Activated effector memory CD4-positive, alpha-beta T cell treated with anti-CD3 and anti-CD28 coated beads, Interleukin-2, amount 50 U/mL, for 16 hours (primary cell): ENCODE results near the gene KRTAP5-3.

Experiments
- DNase-seq: peaks from one replicate; pipeline ENCODE4 v3.0.0-alpha.2; 2020

Gene KRTAP5-3

DNA sequence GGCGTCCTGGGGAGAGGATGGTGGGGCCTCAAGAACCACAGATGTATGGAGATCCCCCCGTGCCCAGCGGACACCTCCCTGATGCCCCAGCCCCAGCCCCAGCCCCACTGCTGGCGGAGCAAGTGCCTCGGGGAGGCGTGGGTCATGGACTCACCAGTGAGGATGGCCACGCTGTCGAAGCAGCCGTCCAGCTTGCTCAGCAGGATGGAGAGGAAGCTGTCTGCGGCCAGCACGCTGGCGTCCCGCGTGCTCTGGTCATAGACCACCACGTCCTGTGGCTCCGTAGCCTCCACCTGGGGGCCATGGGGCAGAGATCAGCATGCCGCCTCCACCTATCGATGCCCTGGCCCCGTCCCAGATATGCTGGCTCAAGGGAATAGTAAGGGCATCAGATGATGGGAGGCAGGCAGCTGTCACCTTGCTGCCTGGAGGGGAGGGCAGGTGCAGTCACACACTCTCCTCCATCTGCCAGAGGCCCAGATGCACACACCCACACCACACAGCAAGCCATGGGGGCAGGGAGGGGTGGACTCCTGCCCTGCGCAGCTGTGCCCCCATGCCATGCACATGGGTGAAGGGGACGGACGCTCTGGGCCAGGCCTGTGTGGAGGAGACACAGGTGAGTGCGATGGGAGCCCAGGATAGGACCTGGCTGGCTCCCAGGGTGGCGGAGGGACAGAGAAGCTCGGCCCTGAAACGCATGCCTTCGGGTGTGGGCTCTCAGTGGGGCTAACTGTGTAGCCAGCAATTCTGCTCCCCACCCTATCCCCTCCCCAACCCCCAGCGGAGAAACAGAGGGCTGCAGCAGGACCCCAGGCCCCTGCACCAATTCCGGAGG lies 44.3 kb downstream of the KRTAP5-3 start:
- no peak for DNase-seq

DNA sequence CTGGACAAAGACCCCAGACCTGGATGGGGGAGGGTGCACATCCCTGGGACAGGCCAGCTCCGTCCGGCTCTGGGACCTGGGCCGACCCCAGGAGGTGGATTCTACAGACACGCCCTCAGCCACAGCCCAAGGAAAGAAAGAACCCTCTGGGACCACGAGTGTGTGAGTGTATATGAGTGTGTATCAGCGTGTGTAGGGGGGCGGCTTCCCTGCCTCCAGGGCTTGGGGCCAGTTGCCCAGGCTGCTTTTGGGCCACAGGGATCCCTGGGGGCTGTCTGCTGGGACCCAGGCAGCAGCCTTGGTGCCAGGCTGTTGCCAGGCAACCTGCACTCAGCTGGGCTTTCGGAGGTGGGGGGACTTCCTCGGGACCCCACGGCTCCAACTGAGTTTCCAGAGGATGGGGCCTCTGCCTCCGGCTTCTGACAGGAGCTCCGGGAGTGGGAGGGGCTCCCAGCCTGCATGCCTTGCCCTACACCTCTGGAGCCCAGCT lies 45.1 kb downstream of the KRTAP5-3 start:
- DNase-seq = no peak

DNA sequence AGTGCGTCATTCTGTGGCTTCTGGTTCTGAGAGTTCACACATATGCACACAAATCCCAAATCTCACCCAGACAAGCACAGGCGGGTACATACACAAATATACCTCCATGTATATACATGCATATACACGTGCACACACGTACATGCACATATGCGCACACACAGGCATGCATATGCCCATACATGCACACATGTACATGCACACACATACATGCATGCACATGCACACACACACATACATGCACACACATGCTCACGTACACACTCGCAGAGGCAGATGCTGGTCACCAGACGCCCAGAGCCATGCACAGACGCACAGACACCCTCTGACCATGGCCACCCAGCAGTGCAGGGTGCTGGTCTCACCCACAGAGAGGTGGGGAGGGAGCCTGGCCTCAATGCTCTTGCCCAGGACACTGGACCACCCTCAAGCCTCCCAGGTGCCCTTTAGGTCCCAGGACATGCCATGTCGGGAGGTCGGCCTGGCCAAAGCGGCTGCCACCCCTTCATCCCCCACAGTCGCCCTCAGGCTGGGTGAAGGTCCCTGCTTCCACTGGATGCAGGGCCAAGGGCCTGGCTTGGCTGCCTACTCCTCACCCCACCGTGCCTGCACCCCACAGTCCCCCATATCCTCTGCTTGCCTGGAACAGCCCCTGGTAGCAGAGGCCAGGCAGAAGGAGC lies 45.7 kb downstream of the KRTAP5-3 start:
- no peak for DNase-seq

DNA sequence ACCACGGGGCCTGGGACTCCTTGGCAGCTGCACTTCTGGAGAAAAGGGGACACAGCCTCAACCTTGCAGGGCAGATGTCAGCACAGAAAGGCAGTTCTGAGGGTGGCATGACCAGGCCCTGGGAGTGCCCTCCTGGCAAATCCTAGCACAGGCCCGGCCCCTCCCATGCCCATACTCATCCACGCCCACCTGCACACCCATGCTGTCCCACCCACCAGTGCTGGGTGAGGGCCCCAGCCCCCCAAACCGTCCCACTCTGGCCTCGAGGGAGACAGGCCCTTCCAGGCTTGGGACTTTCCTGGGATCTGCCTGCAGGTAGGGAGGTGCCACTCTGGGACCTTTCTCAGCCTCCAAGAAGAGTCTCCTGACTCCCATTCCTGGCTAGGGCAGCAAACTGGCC lies 46.3 kb downstream of the KRTAP5-3 start:
- DNase-seq = no peak

DNA sequence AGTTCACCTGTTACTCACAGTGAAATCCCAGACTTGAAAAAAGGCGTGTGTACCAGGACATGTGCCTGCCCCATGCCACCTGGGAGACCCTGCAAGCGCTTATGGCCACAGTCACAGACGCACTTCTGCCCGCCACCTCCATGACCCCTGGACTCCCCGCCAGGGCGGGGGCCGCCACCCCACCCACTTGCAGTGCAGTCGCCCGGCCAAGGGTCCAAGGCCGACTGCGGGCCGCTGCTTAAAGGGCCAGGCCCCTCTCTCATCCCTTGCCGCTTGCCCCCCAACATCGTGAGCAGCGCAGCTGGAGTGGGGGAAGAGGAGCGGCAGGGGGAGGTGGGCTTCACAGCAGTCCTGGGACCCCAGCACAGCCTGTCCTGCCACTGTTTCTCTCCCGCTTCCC lies 47.0 kb downstream of the KRTAP5-3 start:
- no peak for DNase-seq

DNA sequence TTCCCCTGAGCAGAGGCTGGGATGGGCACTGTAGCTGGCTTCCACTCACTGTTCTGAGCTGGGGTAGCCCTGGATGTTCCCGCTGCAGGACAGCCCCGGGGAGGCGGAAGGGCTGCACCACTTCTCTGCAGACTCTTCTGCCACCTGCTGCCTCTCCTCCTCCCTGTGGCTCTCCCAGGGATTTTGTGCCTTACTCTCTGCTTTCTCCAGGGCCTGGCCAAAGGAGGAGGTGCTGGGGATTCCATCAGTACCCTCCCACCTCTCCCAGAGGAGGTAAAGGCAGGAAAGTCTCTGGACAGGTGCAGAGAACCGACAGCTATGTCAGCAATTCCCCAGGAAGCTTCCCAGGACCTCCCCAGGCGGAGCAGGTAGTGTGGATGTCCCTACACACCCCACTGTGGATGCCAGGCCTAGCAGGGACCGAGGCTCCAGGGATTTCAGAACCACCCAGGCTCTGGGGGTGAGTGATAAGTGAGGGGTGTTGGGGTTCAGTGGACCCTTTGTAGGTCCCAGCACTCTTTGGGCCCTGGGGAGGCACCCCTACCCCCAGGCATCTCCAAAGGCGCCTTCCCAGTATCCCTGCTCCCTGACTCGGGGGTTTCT lies 47.5 kb downstream of the KRTAP5-3 start:
- no peak for DNase-seq

DNA sequence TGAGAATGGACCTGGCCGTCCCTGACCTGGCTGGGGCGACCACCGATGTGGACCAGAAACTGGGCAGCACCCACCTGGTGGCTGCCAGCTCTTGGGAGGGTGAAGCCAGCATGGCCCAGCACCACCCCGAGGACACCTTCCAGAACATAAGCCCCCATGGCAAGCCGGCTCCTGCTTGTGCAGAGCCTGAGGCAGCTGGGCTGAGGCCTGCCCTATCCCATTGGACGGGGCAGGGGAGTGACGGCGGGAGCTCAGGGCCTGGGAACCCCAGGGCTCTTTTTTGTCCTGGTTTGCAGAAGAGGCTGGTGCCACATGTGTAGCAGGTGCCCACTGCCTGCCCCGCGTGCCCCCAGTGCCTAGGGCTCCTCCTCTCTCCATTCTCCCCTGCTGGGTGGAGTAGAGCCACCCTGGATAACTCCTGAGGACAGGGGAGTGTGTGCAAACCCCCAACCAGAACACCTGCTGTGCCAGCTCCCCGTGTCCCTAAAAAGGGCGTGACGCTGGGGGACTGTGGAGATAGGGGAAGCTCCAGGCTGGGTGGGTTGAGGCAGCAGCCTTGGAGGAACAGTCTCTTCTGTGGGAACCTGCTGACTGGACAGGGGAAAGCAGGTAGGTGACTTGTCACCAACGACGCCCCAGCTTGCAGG lies 48.1 kb downstream of the KRTAP5-3 start:
- DNase-seq = no peak

DNA sequence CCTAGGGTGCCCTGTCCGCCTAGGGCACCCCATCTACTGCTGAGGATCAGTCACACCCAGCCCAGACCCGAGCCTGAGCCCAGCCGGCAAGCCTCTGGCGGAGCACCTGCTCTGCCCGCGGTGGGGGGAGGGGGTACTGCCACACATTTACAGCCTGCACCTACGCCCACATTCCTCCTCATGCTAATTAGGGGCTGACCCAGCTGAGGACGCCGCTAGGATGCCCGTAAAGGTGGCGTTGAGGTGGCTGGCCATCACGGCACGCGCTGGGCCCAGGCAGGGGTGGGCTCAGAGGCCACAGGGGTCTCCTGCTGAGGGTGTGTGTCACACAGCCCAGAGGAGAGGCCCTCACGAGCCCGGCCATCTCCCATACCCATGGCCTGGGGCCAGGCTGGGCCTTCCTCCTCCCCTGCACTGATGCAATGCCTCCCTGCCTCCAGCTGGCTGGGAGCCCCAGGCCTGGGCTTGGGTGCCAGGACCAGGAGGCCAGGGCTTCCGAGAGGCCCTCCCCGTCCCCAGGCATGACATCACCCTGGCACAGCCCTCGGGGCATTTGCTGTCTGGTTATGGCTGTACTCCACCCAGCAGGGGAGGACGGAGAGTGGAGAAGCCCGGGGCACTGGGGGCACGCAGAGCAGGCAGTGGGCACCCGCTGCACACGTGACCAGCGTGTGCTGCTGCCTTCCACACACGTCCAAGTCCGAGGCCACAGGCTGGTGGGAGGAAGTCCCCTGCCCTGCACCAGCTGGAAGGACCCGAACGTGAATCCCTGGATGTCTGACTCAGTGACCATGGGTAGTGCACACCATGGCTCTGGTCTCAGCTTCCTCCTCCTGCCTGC lies 48.9 kb downstream of the KRTAP5-3 start:
- no peak for DNase-seq

DNA sequence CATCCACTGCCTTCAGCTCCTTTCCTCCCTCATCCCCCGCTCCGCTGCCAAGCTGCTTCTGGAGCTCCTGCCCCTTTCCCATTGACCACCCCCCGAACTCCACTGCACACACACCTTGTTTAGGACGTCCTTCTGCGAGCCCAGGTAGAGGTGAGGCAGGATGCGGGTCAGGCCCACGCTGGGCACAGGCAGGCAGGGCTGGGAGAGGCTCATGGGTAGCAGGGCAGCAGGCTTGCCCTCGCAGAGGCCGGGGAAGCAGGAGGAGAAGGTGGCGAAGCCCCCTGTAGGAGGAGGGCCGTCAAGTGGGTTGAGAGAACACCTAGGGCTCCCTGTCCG lies 49.5 kb downstream of the KRTAP5-3 start:
- no peak for DNase-seq

DNA sequence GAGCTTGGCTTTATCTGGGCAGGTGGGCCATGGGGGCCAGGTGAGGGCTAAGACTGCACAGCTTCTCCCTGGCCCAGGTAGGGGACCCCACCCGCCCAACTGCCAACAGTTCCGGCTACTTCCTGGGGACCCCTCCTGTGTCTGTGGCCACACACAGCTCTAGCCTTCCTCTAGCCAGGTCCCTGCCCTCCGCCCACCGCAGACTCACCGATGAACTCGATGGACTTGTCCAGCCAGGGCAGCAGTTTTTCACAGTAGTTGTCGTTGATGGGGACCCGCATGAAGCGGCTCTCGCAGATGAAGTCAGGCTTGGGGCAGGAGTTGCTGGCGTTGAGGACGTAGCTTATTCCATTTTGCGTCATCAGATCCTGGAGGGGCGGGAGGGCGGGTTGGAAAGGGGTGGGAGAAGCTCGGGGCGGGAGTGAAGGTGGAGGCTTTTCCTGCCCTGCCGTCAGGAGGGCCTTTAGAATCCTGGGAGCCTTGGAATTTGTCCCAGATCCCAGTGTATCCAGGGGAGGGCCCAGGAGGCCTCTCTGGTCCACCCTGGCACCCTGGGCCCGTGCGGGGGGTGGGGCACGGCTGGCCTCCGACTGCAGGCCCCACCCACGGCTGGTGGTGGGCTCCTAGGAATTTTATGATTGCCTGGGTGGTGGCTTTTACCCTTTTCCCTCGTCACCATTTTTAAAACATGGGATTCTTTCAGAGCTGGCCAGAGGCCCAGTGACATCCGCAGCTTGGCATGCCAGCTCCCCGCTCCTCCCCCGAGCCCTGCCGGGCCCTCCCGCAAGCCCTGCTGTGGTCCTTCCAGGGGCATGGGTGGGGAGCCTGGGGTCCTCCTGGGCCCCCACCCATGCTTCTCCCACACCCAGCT lies 50.1 kb downstream of the KRTAP5-3 start:
- DNase-seq = no peak
